NCI-H524 treated with DMSO at 0.1 percent for 48 hours (cell line): ENCODE results near the gene BMPER.

Experiments used
- DNase-seq: peaks from one replicate; lab custom pipeline; 2025; lab: John Stamatoyannopoulos, UW

The BMPER gene

GRCh38 chr7:34064519-34065158, 159.3 kb downstream of the BMPER start:
- DNase-seq: no peak

- no peak for DNase-seq
Observed at GRCh38 chr7:34066411-34066810, 161.1 kb downstream of the BMPER start.

- DNase-seq: peak; percentile 52
Observed at GRCh38 chr7:34067005-34067778, 161.9 kb downstream of the BMPER start.

- DNase-seq: no peak
Observed at GRCh38 chr7:34069676-34070075, 164.3 kb downstream of the BMPER start.

- DNase-seq: no peak
Observed at GRCh38 chr7:34070511-34071323, 165.4 kb downstream of the BMPER start.

- DNase-seq: no peak
Observed at GRCh38 chr7:34073676-34074075, 168.3 kb downstream of the BMPER start.

- DNase-seq: no peak
Observed at GRCh38 chr7:34074421-34074820, 169.1 kb downstream of the BMPER start.

GRCh38 chr7:34075523-34076370, 170.4 kb downstream of the BMPER start:
- DNase-seq: no peak

GRCh38 chr7:34077168-34077567, 171.8 kb downstream of the BMPER start:
- DNase-seq: no peak

GRCh38 chr7:34078864-34079263, 173.5 kb downstream of the BMPER start:
- DNase-seq: no peak

- no peak for DNase-seq
Observed at GRCh38 chr7:34080513-34080912, 175.2 kb downstream of the BMPER start.

GRCh38 chr7:34081935-34082334, 176.6 kb downstream of the BMPER start:
- DNase-seq: no peak

GRCh38 chr7:34083440-34083839, 178.1 kb downstream of the BMPER start:
- DNase-seq: no peak

GRCh38 chr7:34084651-34085050, 179.3 kb downstream of the BMPER start:
- DNase-seq: no peak

- no peak for DNase-seq
Observed at GRCh38 chr7:34086064-34086463, 180.7 kb downstream of the BMPER start.

- DNase-seq: no peak
Observed at GRCh38 chr7:34086981-34087380, 181.6 kb downstream of the BMPER start.

GRCh38 chr7:34087892-34088891, 182.9 kb downstream of the BMPER start:
- DNase-seq: no peak

GRCh38 chr7:34090816-34091215, 185.5 kb downstream of the BMPER start:
- no peak for DNase-seq

- DNase-seq: no peak
Observed at GRCh38 chr7:34091321-34091917, 186.1 kb downstream of the BMPER start.

- DNase-seq: no peak
Observed at GRCh38 chr7:34093276-34093675, 187.9 kb downstream of the BMPER start.
